SIG-M5 treated with dmso at 0.1 percent for 504 hours (cell line): ENCODE measurements around the gene RAB23.
"Not testable (repeated sequence)": the region's sequence is repeated elsewhere in the genome, so short reads cannot be mapped to it uniquely, and the experiment has no call there.

Source experiments
- DNase-seq: peaks from one replicate; lab custom pipeline; 2025; ENCODE audit not compliant: unreplicated experiment; lab: John Stamatoyannopoulos, UW

The RAB23 gene

GRCh38 chr6:57243526-57243925 is 21.4 kb upstream of the RAB23 start:
- not testable (repeated sequence) for DNase-seq

GRCh38 chr6:57242505-57242904 is 20.4 kb upstream of the RAB23 start:
- DNase-seq = no peak

- DNase-seq = no peak
Measured at GRCh38 chr6:57226221-57226620, 4.1 kb upstream of the RAB23 start.

- DNase-seq = no peak
Measured at GRCh38 chr6:57224769-57225515, 2.8 kb upstream of the RAB23 start.

GRCh38 chr6:57222743-57223077 is 603 bp upstream of the RAB23 start:
- no peak for DNase-seq

- peak; percentile 55 for DNase-seq
Measured at GRCh38 chr6:57221191-57221935, 744 bp downstream of the RAB23 start.

GRCh38 chr6:57220083-57220703 is 1.9 kb downstream of the RAB23 start:
- no peak for DNase-seq

GRCh38 chr6:57217270-57217669 is 4.8 kb downstream of the RAB23 start:
- DNase-seq = no peak

GRCh38 chr6:57216235-57217101 is 5.6 kb downstream of the RAB23 start:
- DNase-seq = no peak

- DNase-seq = no peak
Measured at GRCh38 chr6:57215260-57215659, 6.8 kb downstream of the RAB23 start.

- no peak for DNase-seq
Measured at GRCh38 chr6:57210060-57210459, 12.0 kb downstream of the RAB23 start.

GRCh38 chr6:57209030-57209429 is 13.1 kb downstream of the RAB23 start:
- DNase-seq = no peak

GRCh38 chr6:57207872-57208271 is 14.2 kb downstream of the RAB23 start:
- DNase-seq = no peak

- no peak for DNase-seq
Measured at GRCh38 chr6:57207141-57207540, 15.0 kb downstream of the RAB23 start.

- DNase-seq = no peak
Measured at GRCh38 chr6:57205550-57206328, 16.4 kb downstream of the RAB23 start.

GRCh38 chr6:57201718-57202117 is 20.4 kb downstream of the RAB23 start:
- DNase-seq = no peak

- no peak for DNase-seq
Measured at GRCh38 chr6:57198926-57199636, 23.0 kb downstream of the RAB23 start.

GRCh38 chr6:57195457-57195856 is 26.6 kb downstream of the RAB23 start:
- DNase-seq = no peak

- DNase-seq = no peak
Measured at GRCh38 chr6:57193177-57193576, 28.9 kb downstream of the RAB23 start.

GRCh38 chr6:57190140-57190539 is 32.0 kb downstream of the RAB23 start:
- peak; percentile 12 for DNase-seq
